DMS79 (cell line): Measurements from ENCODE around the gene DRICH1.
"Not testable (repeated sequence)": the region's sequence is repeated elsewhere in the genome, so short reads cannot be mapped to it uniquely, and the experiment has no call there.

ENCODE experiments used
- DNase-seq: peaks from one replicate; lab custom pipeline; 2025; lab: John Stamatoyannopoulos, UW

Gene DRICH1

GRCh38 chr22:23598805-23599518, 33.2 kb downstream of the DRICH1 start:
- DNase-seq: no peak

- DNase-seq: not testable (repeated sequence)
Measured at GRCh38 chr22:23597576-23598268, 34.4 kb downstream of the DRICH1 start.

GRCh38 chr22:23595904-23596303, 36.2 kb downstream of the DRICH1 start:
- DNase-seq: not testable (repeated sequence)

- DNase-seq: no peak
Measured at GRCh38 chr22:23591846-23592245, 40.3 kb downstream of the DRICH1 start.

- DNase-seq: no peak
Measured at GRCh38 chr22:23591201-23591791, 40.8 kb downstream of the DRICH1 start.

- no peak for DNase-seq
Measured at GRCh38 chr22:23583836-23584235, 48.3 kb downstream of the DRICH1 start.

- no peak for DNase-seq
Measured at GRCh38 chr22:23583153-23583552, 49.0 kb downstream of the DRICH1 start.

GRCh38 chr22:23581260-23581650, 50.9 kb downstream of the DRICH1 start:
- no peak for DNase-seq

GRCh38 chr22:23580576-23581259, 51.4 kb downstream of the DRICH1 start:
- DNase-seq: no peak

- DNase-seq: no peak
Measured at GRCh38 chr22:23579870-23580575, 52.1 kb downstream of the DRICH1 start, which contains the start of gene IGLL1. Gene IGLL1, minus strand, starts transcription at chr22:23580290. Its CDS starts 100 bp downstream, at chr22:23580190.

- DNase-seq: no peak
Measured at GRCh38 chr22:23579280-23579679, 52.8 kb downstream of the DRICH1 start.

GRCh38 chr22:23578306-23578705, 53.8 kb downstream of the DRICH1 start:
- DNase-seq: no peak

- no peak for DNase-seq
Measured at GRCh38 chr22:23576681-23577080, 55.4 kb downstream of the DRICH1 start.

GRCh38 chr22:23575601-23576000, 56.5 kb downstream of the DRICH1 start:
- DNase-seq: no peak

GRCh38 chr22:23574877-23575276, 57.2 kb downstream of the DRICH1 start:
- no peak for DNase-seq

GRCh38 chr22:23574371-23574811, 57.7 kb downstream of the DRICH1 start:
- no peak for DNase-seq

- not testable (repeated sequence) for DNase-seq
Measured at GRCh38 chr22:23573701-23574235, 58.4 kb downstream of the DRICH1 start.

GRCh38 chr22:23573106-23573505, 59.0 kb downstream of the DRICH1 start:
- DNase-seq: not testable (repeated sequence)

- DNase-seq: no peak
Measured at GRCh38 chr22:23571486-23571885, 60.6 kb downstream of the DRICH1 start.

GRCh38 chr22:23570681-23571080, 61.4 kb downstream of the DRICH1 start:
- DNase-seq: no peak

GRCh38 chr22:23569716-23570115, 62.4 kb downstream of the DRICH1 start:
- DNase-seq: no peak
